PFSK-1 (cell line): Measurements from ENCODE around the gene WDR36.

Experiments used
- POLR2AphosphoS5 ChIP-seq: IDR thresholded peaks from 2 replicates; pipeline ENCODE4 v1.6.1; 2012; ENCODE audit warnings: low read depth, mild to moderate bottlenecking, control low read depth, low read length, moderate library complexity
- SIN3A ChIP-seq: IDR thresholded peaks from 2 replicates; pipeline ENCODE4 v1.6.1; 2012; ENCODE audit warnings: mild to moderate bottlenecking, low read length, moderate library complexity, borderline replicate concordance; ENCODE audit not compliant: insufficient read depth

- TF ChIP-seq POLR2AphosphoS5 (no peak), SIN3A (no peak)
These were observed 43.2 kb downstream of the WDR36 start for GRCh38 chr5:111135363-111135762.
